K562 (cell line): ENCODE data around the gene HOXB1. TPM values are rescaled to one million over a fixed set of nuclear protein-coding genes. Genes with fewer than 3 reads are reported as not detected.

Source experiments
- CBFB ChIP-seq: sonication (generic); formaldehyde crosslinking; IDR thresholded peaks from 2 replicates; pipeline ENCODE4 v1.4.0; 2020; ENCODE audit warnings: mild to moderate bottlenecking, missing genetic modification reagents
- PCBP2 ChIP-seq: fragments of 200-400 bp; formaldehyde crosslinking; IDR thresholded peaks from 2 replicates; pipeline ENCODE4 v1.6.1; 2018; ENCODE audit warnings: low read length, low read depth, mild to moderate bottlenecking, moderate library complexity; ENCODE audit not compliant: poor library complexity, severe bottlenecking
- POLR2A ChIP-seq: fragments of 450-650 bp; conservative IDR thresholded peaks from 2 replicates; pipeline ENCODE4 v1.6.1; 2016
- RBM14 ChIP-seq: fragments of 200-400 bp; formaldehyde crosslinking; IDR thresholded peaks from 2 replicates; pipeline ENCODE4 v1.6.1; 2018; ENCODE audit warnings: low read depth, mild to moderate bottlenecking, low read length, moderate library complexity, borderline replicate concordance; ENCODE audit not compliant: insufficient read depth
- RNF219 ChIP-seq: fragments of 250-450 bp; sonication (Bioruptor Pico); IDR thresholded peaks from 2 replicates; pipeline ENCODE4 v1.5.0; 2022; ENCODE audit warnings: mild to moderate bottlenecking
- SIN3A ChIP-seq, 2 experiments: fragments of 150-350 bp in 1 of 2; IDR thresholded peaks; 2 replicates each; pipeline ENCODE4 v1.6.1; 2011 to 2016; ENCODE audit warnings: borderline replicate concordance in 2 of 2, low read depth in 2 of 2, low read length in 2 of 2, mild to moderate bottlenecking in 2 of 2, moderate library complexity in 2 of 2; ENCODE audit not compliant: control insufficient read depth in 1 of 2
- SIN3B ChIP-seq: fragments of 450-650 bp; IDR thresholded peaks from 2 replicates; pipeline ENCODE4 v1.6.1; 2017; ENCODE audit warnings: low read depth, mild to moderate bottlenecking, moderate library complexity
- TRIM28 ChIP-seq: fragments of 450-650 bp; IDR thresholded peaks from 2 replicates; pipeline ENCODE4 v1.6.1; 2017
- ZNF282 ChIP-seq: sonication (generic); formaldehyde crosslinking; IDR thresholded peaks from 2 replicates; pipeline ENCODE4 v1.8.1; 2023; ENCODE audit warnings: missing genetic modification reagents
- ZNF57 ChIP-seq: fragments of 450-650 bp; formaldehyde crosslinking; IDR thresholded peaks from 2 replicates; pipeline ENCODE4 v1.4.0; 2020; ENCODE audit warnings: mild to moderate bottlenecking, moderate library complexity
- ZNF699 ChIP-seq: fragments of 250-450 bp; sonication (Bioruptor Pico); IDR thresholded peaks from 2 replicates; pipeline ENCODE4 v1.8.0; 2021; ENCODE audit warnings: mild to moderate bottlenecking, moderate library complexity; ENCODE audit not compliant: insufficient replicate concordance
- ZNF780A ChIP-seq: fragments of 250-450 bp; sonication (Bioruptor Pico); IDR thresholded peaks from 2 replicates; pipeline ENCODE4 v1.5.0; 2021; ENCODE audit warnings: mild to moderate bottlenecking
- polyA plus RNA-seq, 8 experiments: library from polyadenylated mRNA; depleted of rRNA in 4 of 8; stranded (reverse) in 5 of 8; unstranded in 3 of 8; fragments of >200 nt; fragmentation: Nextera tagmentation in 2 of 8; fragmentation: Illumina TruSeq in 1 of 8; extraction: Ambion mirVana in 2 of 8; extraction: Trizol in 1 of 8; gene quantifications; 2 replicates each; pipeline versions ENCODE4 v1.2.1 to v1.2.3, GENCODE V29; 2011 to 2014; ENCODE audit warnings: inconsistent platforms in 1 of 8, missing spikeins in 1 of 8
- total RNA-seq, 7 experiments: library from RNA; depleted of rRNA in 6 of 7; stranded (reverse); fragments of >200 nt in 6 of 7; fragmentation: Illumina TruSeq in 2 of 7; extraction: Trizol in 2 of 7; gene quantifications; 2 replicates each; pipeline versions ENCODE4 v1.2.1 to v1.2.3, GENCODE V29; 2011 to 2021; ENCODE audit warnings: low replicate concordance in 1 of 7
- TF ChIP-seq, protein P1 (sequence below): fragments of 250-450 bp; sonication (Bioruptor Pico); IDR thresholded peaks from 2 replicates; pipeline ENCODE4 v1.4.0; 2020
- TF ChIP-seq, protein P2 (sequence below): sonication (generic); formaldehyde crosslinking; IDR thresholded peaks from 2 replicates; pipeline ENCODE4 v1.8.0; 2022; ENCODE audit warnings: missing genetic modification reagents, mild to moderate bottlenecking, borderline replicate concordance

The HOXB1 gene
- total and polyA plus RNA-seq, 9 of the 15 experiments (the other 6 are each of a cell fraction or from before 2014, with no cell fraction given): 0.04 TPM; not detected in 8

DNA sequence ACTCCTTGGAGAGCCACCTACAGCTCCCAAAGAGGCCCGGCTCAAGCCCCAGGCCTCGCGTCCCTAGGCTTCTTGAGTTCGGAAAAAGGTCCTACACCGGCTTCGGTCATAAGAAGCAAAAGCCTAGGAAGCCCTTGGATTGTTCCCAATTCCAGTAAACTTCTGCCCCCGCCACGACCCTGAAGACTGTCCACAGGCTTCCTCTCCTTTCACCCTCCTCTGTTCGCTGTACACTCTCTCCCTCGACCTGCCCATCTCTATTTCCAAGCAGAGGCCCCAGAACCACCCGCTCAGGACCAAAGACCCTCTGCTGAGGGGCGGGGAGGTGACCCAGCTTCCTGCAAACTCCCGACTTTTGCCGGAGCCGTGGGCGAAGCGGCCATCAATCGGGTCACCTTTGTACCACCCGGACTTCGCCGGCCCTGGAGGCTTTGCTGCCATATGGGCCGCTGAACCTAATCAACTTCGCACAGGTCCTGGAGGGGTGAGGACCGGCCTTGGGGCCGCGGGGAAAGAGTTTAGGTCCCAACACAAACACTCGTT lies 11.4 kb upstream of the HOXB1 start (continued):
- TF ChIP-seq, protein P1, sequence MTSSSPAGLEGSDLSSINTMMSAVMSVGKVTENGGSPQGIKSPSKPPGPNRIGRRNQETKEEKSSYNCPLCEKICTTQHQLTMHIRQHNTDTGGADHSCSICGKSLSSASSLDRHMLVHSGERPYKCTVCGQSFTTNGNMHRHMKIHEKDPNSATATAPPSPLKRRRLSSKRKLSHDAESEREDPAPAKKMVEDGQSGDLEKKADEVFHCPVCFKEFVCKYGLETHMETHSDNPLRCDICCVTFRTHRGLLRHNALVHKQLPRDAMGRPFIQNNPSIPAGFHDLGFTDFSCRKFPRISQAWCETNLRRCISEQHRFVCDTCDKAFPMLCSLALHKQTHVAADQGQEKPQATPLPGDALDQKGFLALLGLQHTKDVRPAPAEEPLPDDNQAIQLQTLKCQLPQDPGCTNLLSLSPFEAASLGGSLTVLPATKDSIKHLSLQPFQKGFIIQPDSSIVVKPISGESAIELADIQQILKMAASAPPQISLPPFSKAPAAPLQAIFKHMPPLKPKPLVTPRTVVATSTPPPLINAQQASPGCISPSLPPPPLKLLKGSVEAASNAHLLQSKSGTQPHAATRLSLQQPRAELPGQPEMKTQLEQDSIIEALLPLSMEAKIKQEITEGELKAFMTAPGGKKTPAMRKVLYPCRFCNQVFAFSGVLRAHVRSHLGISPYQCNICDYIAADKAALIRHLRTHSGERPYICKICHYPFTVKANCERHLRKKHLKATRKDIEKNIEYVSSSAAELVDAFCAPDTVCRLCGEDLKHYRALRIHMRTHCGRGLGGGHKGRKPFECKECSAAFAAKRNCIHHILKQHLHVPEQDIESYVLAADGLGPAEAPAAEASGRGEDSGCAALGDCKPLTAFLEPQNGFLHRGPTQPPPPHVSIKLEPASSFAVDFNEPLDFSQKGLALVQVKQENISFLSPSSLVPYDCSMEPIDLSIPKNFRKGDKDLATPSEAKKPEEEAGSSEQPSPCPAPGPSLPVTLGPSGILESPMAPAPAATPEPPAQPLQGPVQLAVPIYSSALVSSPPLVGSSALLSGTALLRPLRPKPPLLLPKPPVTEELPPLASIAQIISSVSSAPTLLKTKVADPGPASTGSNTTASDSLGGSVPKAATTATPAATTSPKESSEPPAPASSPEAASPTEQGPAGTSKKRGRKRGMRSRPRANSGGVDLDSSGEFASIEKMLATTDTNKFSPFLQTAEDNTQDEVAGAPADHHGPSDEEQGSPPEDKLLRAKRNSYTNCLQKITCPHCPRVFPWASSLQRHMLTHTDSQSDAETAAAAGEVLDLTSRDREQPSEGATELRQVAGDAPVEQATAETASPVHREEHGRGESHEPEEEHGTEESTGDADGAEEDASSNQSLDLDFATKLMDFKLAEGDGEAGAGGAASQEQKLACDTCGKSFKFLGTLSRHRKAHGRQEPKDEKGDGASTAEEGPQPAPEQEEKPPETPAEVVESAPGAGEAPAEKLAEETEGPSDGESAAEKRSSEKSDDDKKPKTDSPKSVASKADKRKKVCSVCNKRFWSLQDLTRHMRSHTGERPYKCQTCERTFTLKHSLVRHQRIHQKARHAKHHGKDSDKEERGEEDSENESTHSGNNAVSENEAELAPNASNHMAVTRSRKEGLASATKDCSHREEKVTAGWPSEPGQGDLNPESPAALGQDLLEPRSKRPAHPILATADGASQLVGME (CRISPR knock-in tag): no peak
- TF ChIP-seq, protein P2, sequence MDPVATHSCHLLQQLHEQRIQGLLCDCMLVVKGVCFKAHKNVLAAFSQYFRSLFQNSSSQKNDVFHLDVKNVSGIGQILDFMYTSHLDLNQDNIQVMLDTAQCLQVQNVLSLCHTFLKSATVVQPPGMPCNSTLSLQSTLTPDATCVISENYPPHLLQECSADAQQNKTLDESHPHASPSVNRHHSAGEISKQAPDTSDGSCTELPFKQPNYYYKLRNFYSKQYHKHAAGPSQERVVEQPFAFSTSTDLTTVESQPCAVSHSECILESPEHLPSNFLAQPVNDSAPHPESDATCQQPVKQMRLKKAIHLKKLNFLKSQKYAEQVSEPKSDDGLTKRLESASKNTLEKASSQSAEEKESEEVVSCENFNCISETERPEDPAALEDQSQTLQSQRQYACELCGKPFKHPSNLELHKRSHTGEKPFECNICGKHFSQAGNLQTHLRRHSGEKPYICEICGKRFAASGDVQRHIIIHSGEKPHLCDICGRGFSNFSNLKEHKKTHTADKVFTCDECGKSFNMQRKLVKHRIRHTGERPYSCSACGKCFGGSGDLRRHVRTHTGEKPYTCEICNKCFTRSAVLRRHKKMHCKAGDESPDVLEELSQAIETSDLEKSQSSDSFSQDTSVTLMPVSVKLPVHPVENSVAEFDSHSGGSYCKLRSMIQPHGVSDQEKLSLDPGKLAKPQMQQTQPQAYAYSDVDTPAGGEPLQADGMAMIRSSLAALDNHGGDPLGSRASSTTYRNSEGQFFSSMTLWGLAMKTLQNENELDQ (CRISPR knock-in tag): no peak
- no peak for TF ChIP-seq RBM14
- no peak for TF ChIP-seq RNF219 (CRISPR knock-in tag)
- no peak for TF ChIP-seq ZNF699
- TF ChIP-seq ZNF780A (CRISPR knock-in tag): no peak
- no peak for TF ChIP-seq ZNF57 (CRISPR knock-in tag)
- no peak for TF ChIP-seq PCBP2
- TF ChIP-seq SIN3B: no peak
- TF ChIP-seq SIN3A (IDR thresholded peaks at IDR 0.05; ENCODE audit: borderline replicate concordance in 2 of 2, control insufficient read depth in 1 of 2, low read depth in 2 of 2, low read length in 2 of 2): peak in 1 of 2 experiments; percentile 27; a peak in 1 of 4 replicates
- TF ChIP-seq POLR2A: peak; percentile 66
- no peak for TF ChIP-seq CBFB
- TF ChIP-seq TRIM28: no peak
- no peak for TF ChIP-seq ZNF282 (CRISPR knock-in tag)
